DND-41 (cell line): Measurements from ENCODE around the gene PRR20C.

Experiments
- CTCF ChIP-seq: IDR thresholded peaks from 2 replicates; pipeline ENCODE4 v1.5.1; 2012; ENCODE audit warnings: borderline replicate concordance, low read length, moderate library complexity, mild to moderate bottlenecking; ENCODE audit not compliant: poor library complexity, severe bottlenecking; ENCODE audit errors: extremely low read depth
- EZH2 ChIP-seq: IDR thresholded peaks from 3 replicates; pipeline ENCODE4 v1.6.1; 2012; ENCODE audit warnings: borderline replicate concordance, low read depth, mild to moderate bottlenecking, moderate library complexity, low read length, inconsistent platforms; ENCODE audit not compliant: severe bottlenecking

- TF ChIP-seq CTCF (no peak), EZH2 (no peak)
These were observed 17.8 kb upstream of the PRR20C start for GRCh38 chr13:57136093-57136492.
